Mesendoderm (in vitro differentiated cells): ENCODE data around the gene ZXDC.

ENCODE experiments used
- DNase-seq: peaks from one replicate; pipeline ENCODE4 v3.0.0; 2013
- H2AK5ac ChIP-seq: 2 replicates; pipeline ENCODE4 v1.6.1; 2013; ENCODE audit warnings: low read length, inconsistent platforms
- H2BK120ac ChIP-seq: 2 replicates; pipeline ENCODE4 v1.6.1; 2013; ENCODE audit warnings: low read depth, mild to moderate bottlenecking, low read length, moderate library complexity, mixed read lengths
- H2BK15ac ChIP-seq: replicated peaks from 2 replicates; pipeline ENCODE4 v1.6.1; 2013; ENCODE audit warnings: low read depth, mild to moderate bottlenecking, moderate library complexity
- H2BK5ac ChIP-seq: 2 replicates; pipeline ENCODE4 v1.6.1; 2013; ENCODE audit warnings: low read length, inconsistent platforms
- H3K18ac ChIP-seq: 2 replicates; pipeline ENCODE4 v1.6.1; 2013; ENCODE audit warnings: mild to moderate bottlenecking, low read length, mixed read lengths
- H3K23ac ChIP-seq: one replicate; pipeline ENCODE4 v1.6.1; 2013; ENCODE audit warnings: low read length
- H3K27ac ChIP-seq: 2 replicates; pipeline ENCODE4 v1.5.1; 2013; ENCODE audit warnings: low read depth, mild to moderate bottlenecking, inconsistent platforms, low read length, moderate library complexity
- H3K27me3 ChIP-seq: 2 replicates; pipeline ENCODE4 v1.6.1; 2013; ENCODE audit warnings: low read length, control low read depth, mild to moderate bottlenecking, inconsistent platforms; ENCODE audit not compliant: insufficient read depth, poor library complexity
- H3K36me3 ChIP-seq: 2 replicates; pipeline ENCODE4 v1.6.1; 2013; ENCODE audit warnings: low read length, inconsistent platforms; ENCODE audit not compliant: control insufficient read depth, insufficient read depth
- H3K4ac ChIP-seq: one replicate; pipeline ENCODE4 v1.6.1; 2013; ENCODE audit warnings: low read depth, mild to moderate bottlenecking, low read length, moderate library complexity
- H3K4me1 ChIP-seq: 2 replicates; pipeline ENCODE4 v1.6.1; 2013; ENCODE audit warnings: low read depth, low read length, inconsistent platforms; ENCODE audit not compliant: control insufficient read depth
- H3K4me2 ChIP-seq: 2 replicates; pipeline ENCODE4 v1.6.1; 2013; ENCODE audit warnings: low read length
- H3K4me3 ChIP-seq: 2 replicates; pipeline ENCODE4 v1.5.1; 2013; ENCODE audit warnings: mild to moderate bottlenecking, low read length
- H3K56ac ChIP-seq: one replicate; pipeline ENCODE4 v1.6.1; 2013; ENCODE audit warnings: low read length
- H3K79me1 ChIP-seq: 2 replicates; pipeline ENCODE4 v1.6.1; 2013; ENCODE audit warnings: low read length, inconsistent platforms
- H3K79me2 ChIP-seq: 2 replicates; pipeline ENCODE4 v1.6.1; 2013; ENCODE audit warnings: mild to moderate bottlenecking, low read length; ENCODE audit not compliant: control insufficient read depth, insufficient read depth
- H3K9ac ChIP-seq: 2 replicates; pipeline ENCODE4 v1.6.1; 2013; ENCODE audit warnings: low read length, inconsistent platforms
- H4K5ac ChIP-seq: one replicate; pipeline ENCODE4 v1.6.1; 2013; ENCODE audit warnings: low read length
- H4K8ac ChIP-seq: one replicate; pipeline ENCODE4 v1.6.1; 2013; ENCODE audit warnings: low read depth, mild to moderate bottlenecking, control low read depth, low read length, moderate library complexity
- WGBS: extraction: QIAGEN DNeasy Blood & Tissue Kit; methylation state at CpG from one replicate; pipeline ENCODE4 v1.1.7; 2013; ENCODE audit warnings: low lambda C conversion rate, missing lambda C conversion rate; ENCODE audit not compliant: insufficient coverage; ENCODE audit errors: extremely low coverage; 5-methylcytosine and 5-hydroxymethylcytosine counted together

The ZXDC gene

DNA sequence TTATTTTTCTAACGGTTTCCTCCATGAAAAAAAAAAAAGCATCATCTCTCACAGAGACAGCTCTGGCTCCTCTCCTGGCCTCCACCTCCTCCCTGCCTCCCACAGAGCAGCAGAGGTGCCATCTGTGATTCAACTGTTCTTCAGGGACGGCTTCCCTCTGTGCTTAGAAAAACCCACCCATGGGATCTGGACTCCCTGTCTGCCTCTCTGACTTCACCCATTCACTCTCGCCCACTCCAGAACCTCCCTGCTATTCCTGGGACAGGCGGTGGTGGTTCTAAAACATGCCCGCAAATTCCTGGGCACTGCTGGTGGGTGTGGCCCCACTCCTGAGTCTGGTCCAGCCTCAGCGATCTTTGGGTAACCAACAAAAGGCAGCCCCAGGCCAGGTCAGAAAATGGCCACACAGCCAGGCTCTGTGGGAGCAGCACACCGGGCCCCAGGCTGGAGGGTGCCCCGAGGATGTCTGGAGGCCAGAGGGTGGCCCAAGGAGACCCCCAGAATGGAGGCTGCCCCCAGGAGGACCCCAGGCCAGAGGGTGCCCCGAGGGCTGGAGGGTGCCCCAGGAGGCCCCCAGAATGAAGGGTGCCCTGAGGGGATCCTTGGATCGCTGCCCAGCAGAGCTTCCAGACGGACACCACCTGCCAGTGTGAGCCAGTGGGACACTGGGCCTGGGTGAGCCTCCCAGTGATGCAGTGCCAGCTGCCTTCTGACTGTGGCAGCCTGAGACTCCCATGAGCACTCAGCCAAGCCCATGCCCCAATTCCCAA is 45.6 kb upstream of the ZXDC start:
- no peak overlapping the region for H3K4ac ChIP-seq

GRCh38 chr3:126519506-126520455 is 44.1 kb upstream of the ZXDC start:
- H3K79me1 ChIP-seq, result no peaks in the 10 kb centered on the region
- H3K79me2 ChIP-seq, result no peaks in the 10 kb centered on the region
- H3K4me3 ChIP-seq, result no peak overlapping the region
- no CpG with 5 or more reads among the region's 10 CpGs for WGBS
- no peak overlapping the region for H2BK120ac ChIP-seq
- no peak overlapping the region for H4K5ac ChIP-seq
- H3K27me3 ChIP-seq, result no peaks in the 10 kb centered on the region
- no peak overlapping the region for H3K18ac ChIP-seq
- H2BK5ac ChIP-seq, result no peak overlapping the region
- DNase-seq, result no peak
- no peak overlapping the region for H2BK15ac ChIP-seq
- no peak overlapping the region for H3K56ac ChIP-seq
- no peak overlapping the region for H3K9ac ChIP-seq
- H3K27ac ChIP-seq, result no peak overlapping the region
- no peak overlapping the region for H4K8ac ChIP-seq
- no peaks in the 10 kb centered on the region for H3K36me3 ChIP-seq
- no peak overlapping the region for H3K23ac ChIP-seq
- peaks cover 2% of the 10 kb centered on the region for H3K4me1 ChIP-seq
- no peak overlapping the region for H3K4me2 ChIP-seq
- no peak overlapping the region for H3K4ac ChIP-seq
- H2AK5ac ChIP-seq, result no peak overlapping the region

More for the DNA sequence above, 45.6 kb upstream of the ZXDC start:
- Histone ChIP-seq H4K5ac (no peak overlapping the region), H4K8ac (no peak overlapping the region), H3K4me2 (no peak overlapping the region), H3K79me2 (no peaks in the 10 kb centered on the region), H3K4me1 (peaks cover 2% of the 10 kb centered on the region), H3K9ac (no peak overlapping the region), H3K27me3 (no peaks in the 10 kb centered on the region), H2AK5ac (no peak overlapping the region), H3K56ac (no peak overlapping the region), H3K36me3 (no peaks in the 10 kb centered on the region), H3K4me3 (no peak overlapping the region), H2BK120ac (no peak overlapping the region), H2BK5ac (no peak overlapping the region), H3K18ac (no peak overlapping the region), H2BK15ac (no peak overlapping the region), H3K27ac (no peak overlapping the region), H3K79me1 (no peaks in the 10 kb centered on the region), H3K23ac (no peak overlapping the region)
- no peak for DNase-seq
- WGBS, result no CpG with 5 or more reads among the region's 11 CpGs

DNA sequence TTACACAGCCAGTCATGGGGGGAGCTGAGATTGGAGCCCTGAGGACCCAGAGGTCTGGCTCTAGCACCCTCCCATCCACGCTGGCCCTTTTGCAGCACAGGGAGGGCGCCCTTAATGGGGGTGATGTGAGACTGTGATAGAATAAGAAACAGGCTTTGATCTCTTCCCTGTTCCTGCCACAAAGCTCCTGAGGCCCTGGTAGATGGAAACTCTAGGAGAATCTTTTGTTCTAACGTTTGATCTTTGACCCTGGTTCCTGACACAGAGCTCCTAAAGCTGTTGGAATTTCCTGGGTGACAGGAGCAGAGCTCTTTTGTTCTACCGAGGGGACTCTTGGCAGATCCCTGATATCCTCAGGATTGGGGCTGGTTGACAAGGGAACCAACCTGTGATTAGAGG is 43.1 kb upstream of the ZXDC start:
- peaks cover 1% of the 10 kb centered on the region for H3K4me1 ChIP-seq
- no peak overlapping the region for H2BK5ac ChIP-seq
- H2BK120ac ChIP-seq, result no peak overlapping the region
- no peak overlapping the region for H2BK15ac ChIP-seq
- H3K27ac ChIP-seq, result no peak overlapping the region
- H3K4ac ChIP-seq, result no peak overlapping the region
- H3K23ac ChIP-seq, result no peak overlapping the region
- H4K8ac ChIP-seq, result no peak overlapping the region
- H4K5ac ChIP-seq, result no peak overlapping the region
- H3K9ac ChIP-seq, result no peak overlapping the region
- no peak overlapping the region for H3K4me3 ChIP-seq
- no peaks in the 10 kb centered on the region for H3K27me3 ChIP-seq
- DNase-seq, result no peak
- no peak overlapping the region for H3K56ac ChIP-seq
- no peak overlapping the region for H3K4me2 ChIP-seq
- WGBS, result no CpG with 5 or more reads among the region's 4 CpGs
- H3K36me3 ChIP-seq, result no peaks in the 10 kb centered on the region
- no peaks in the 10 kb centered on the region for H3K79me1 ChIP-seq
- H3K79me2 ChIP-seq, result no peaks in the 10 kb centered on the region
- H3K18ac ChIP-seq, result no peak overlapping the region
- H2AK5ac ChIP-seq, result no peak overlapping the region

- H3K9ac ChIP-seq, result no peak overlapping the region
- no peak overlapping the region for H3K27ac ChIP-seq
- H3K79me1 ChIP-seq, result no peaks in the 10 kb centered on the region
- no CpG with 5 or more reads among the region's 15 CpGs for WGBS
- H3K27me3 ChIP-seq, result no peaks in the 10 kb centered on the region
- H2BK15ac ChIP-seq, result no peak overlapping the region
- H3K56ac ChIP-seq, result no peak overlapping the region
- H3K4me1 ChIP-seq, result no peaks in the 10 kb centered on the region
- no peaks in the 10 kb centered on the region for H3K79me2 ChIP-seq
- H3K4me3 ChIP-seq, result no peak overlapping the region
- no peak overlapping the region for H2BK120ac ChIP-seq
- no peaks in the 10 kb centered on the region for H3K36me3 ChIP-seq
- DNase-seq, result no peak
- H4K8ac ChIP-seq, result no peak overlapping the region
- no peak overlapping the region for H2AK5ac ChIP-seq
- no peak overlapping the region for H3K23ac ChIP-seq
- no peak overlapping the region for H3K4me2 ChIP-seq
- H3K4ac ChIP-seq, result no peak overlapping the region
- H4K5ac ChIP-seq, result no peak overlapping the region
- H2BK5ac ChIP-seq, result no peak overlapping the region
- H3K18ac ChIP-seq, result no peak overlapping the region
Measured at GRCh38 chr3:126517986-126518778, 42.5 kb upstream of the ZXDC start.

- Histone ChIP-seq H3K36me3 (no peaks in the 10 kb centered on the region), H2BK5ac (no peak within 1 kb of the TSS), H3K79me1 (no peaks in the 10 kb centered on the region), H3K27me3 (no peaks in the 10 kb centered on the region), H3K18ac (no peak within 1 kb of the TSS), H3K79me2 (no peaks in the 10 kb centered on the region), H3K56ac (no peak within 1 kb of the TSS), H2BK15ac (no peak within 1 kb of the TSS), H3K4ac (no peak within 1 kb of the TSS), H3K4me2 (no peak within 1 kb of the TSS), H4K8ac (no peak within 1 kb of the TSS), H3K23ac (no peak within 1 kb of the TSS), H3K4me3 (no peak within 1 kb of the TSS), H3K27ac (no peak within 1 kb of the TSS), H4K5ac (no peak within 1 kb of the TSS), H2BK120ac (no peak within 1 kb of the TSS), H3K4me1 (no peaks in the 10 kb centered on the region), H2AK5ac (no peak within 1 kb of the TSS), H3K9ac (no peak within 1 kb of the TSS)
- WGBS, result no CpG with 5 or more reads among the region's 16 CpGs
- no peak for DNase-seq
Measured at GRCh38 chr3:126517291-126517951, 41.7 kb upstream of the ZXDC start, which contains the start of gene UROC1. Gene UROC1 (minus strand): TSS chr3:126517773. CDS start chr3:126517719, 54 bp downstream.
